Measurements from ENCODE around the gene C2.
"Not testable (repeated sequence)": the region's sequence is repeated elsewhere in the genome, so short reads cannot be mapped to it uniquely, and the experiment has no call there.

C2 gene

DNA sequence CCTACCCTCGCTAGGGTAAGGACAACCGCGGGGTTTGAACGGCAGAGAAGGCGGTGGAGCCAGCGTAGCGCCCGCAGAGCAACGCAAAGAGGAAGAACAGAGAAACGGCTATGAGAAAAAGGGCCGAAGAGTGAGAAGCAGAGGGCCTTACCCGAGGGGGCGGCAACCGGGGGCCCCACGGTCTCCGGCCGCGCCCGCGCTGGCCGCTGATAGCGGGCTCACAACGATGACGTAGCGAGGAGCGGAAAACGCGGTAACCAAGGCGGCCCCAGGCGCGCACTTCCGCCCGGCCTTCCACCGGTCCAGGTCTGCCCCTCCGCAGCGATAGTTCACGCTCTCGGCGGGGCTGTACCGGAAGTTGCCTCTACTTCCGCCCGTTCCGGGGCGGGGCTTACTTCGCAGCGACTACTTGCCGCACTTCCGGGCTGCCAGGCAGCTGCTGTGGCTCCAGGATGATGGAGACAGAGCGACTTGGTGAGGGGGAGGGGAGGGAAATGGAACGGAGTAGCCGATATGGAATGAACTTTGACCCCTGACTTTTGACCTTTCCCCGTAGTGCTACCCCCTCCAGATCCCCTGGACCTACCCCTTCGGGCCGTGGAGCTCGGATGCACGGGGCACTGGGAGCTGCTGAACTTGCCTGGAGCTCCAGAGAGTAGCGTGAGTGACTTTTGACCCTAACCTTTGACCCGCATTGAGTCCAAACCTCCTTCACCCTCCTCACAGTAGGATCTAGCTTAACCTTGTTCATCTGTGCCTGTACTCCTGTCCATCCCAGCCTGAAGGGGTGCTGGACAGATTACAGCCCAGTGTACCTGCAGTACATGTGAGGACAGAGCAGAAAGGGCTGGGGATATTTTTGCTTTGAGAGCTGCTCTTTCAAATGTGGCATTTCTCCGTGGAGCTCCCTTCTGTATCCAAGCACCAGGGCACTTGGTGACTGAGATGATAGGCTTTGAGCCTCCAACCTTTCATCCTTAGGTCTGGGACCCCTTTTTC lies 31.5 kb downstream of the C2 start, which contains the start of the genes NELFE and SKIC2:
Gene NELFE, minus strand, starts transcription at position 231 of the 999 bp plus-strand sequence. CDS start 525 bp downstream, outside the sequence.
Gene SKIC2, plus strand, starts transcription at position 435 of the 999 bp plus-strand sequence. Its CDS starts 18 bp downstream, at position 453.
- peak; percentile 98 for DNase-seq

DNA sequence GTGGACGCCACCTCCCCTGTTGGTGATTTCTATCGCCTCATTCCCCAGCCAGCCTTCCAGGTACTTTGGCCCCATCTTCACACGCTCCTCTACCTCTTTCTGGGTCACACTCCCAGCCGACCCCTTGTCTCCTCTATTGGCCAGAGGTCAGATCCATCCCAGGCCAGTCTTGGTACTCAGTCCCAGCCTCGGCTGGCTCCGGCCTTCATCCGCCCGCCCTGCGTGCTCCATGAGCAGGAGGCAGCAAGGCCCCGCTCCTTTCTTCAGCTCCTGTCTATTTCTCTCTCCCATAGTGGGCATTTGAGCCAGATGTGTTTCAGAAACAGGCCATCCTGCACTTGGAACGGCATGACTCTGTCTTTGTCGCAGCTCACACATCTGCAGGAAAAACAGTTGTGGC lies 34.1 kb downstream of the C2 start:
- no peak for DNase-seq

DNA sequence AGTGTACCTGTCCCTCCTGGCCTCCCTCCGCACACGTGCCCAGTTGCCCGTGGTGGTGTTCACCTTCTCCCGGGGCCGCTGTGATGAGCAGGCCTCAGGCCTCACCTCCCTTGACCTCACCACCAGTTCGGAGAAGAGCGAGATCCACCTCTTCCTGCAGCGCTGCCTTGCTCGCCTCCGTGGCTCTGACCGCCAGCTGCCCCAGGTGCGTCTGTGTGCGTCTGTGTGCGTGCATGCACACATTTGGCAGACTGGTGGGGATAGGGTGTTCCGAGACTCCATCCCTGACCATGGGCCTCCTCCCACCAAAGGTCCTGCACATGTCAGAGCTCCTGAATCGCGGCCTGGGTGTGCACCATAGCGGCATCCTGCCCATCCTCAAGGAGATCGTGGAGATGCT lies 36.4 kb downstream of the C2 start:
- no peak for DNase-seq

DNA sequence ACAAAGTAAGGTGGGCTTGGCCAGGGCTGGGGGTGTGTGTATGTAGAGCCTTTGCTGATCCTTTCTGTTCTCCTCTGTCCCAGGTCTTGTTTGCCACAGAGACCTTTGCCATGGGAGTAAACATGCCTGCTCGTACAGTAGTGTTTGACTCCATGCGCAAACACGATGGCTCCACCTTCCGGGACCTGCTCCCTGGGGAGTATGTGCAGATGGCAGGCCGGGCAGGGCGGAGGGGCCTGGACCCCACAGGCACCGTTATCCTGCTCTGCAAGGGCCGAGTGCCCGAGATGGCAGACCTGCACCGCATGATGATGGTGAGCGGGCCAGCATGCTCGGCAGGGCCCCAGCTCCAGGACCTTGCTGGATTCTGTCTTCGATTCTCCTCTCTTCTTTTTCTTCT lies 38.2 kb downstream of the C2 start:
- no peak for DNase-seq

DNA sequence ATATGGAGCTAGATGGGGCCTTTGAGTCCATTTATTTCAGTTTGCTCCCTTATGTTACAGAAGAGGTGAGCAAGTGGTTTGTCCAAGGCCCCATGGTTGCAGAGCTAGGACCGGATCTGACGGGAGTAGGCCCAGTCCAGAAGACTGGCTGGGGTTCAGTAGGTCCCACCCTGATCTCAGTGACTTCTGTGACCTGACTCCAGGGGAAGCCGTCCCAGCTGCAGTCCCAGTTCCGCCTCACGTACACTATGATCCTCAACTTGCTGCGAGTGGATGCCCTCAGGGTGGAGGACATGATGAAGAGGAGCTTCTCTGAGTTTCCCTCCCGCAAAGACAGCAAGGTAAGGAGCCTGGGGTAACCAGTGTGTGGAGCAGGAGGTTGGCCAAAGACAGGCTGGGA lies 39.0 kb downstream of the C2 start:
- DNase-seq: no peak

DNA sequence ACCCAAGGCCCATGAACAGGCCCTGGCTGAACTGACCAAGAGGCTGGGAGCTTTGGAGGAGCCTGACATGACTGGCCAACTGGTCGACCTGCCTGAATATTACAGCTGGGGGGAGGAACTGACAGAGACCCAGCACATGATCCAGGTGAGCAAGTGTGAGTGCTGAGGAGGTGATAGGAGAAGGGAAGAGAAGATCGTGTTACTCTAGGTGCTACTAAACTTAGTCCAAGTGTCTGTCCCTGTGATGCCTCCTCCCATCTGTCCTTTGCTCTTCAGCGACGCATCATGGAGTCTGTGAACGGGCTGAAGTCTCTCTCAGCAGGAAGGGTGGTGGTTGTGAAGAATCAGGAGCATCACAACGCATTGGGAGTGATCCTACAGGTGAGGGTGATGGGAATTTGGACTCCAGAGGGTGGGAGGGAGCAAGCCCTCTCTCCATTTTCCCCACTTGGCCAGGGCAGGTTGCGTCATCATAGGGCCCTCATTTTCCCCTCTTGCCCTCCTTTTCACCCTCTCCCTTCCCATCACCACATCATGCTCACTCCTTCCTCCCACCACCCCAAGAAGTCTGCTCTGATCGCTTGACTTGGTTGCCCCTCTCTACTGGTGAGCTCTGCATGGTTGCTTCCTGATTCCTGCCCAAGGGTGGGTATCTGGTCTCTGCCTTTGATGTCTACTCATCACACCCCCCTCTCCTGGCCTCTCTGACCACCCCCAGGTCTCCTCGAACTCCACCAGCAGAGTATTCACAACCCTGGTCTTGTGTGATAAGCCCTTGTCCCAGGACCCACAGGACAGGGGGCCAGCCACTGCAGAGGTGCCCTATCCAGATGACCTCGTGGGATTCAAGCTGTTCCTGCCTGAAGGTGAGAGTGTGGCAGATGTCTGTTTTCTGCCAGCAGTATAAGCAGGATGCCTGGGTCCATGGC lies 39.7 kb downstream of the C2 start:
- DNase-seq: no peak

DNA sequence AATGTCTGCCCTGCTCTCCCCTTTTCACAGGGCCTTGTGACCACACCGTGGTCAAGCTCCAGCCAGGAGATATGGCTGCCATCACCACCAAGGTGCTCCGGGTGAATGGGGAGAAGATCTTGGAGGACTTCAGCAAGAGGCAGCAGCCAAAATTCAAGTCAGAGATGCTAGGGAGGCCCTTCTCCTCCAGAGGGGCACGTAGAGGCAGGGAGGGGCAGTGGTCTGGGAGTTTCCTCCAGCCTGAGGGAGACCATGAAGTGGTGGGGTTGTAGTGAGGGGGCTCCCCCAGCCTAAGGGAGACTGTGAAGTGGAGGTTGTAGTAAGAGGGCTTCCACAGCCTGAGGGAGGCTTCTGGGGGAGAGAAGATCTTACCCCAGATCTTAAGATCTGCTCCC lies 40.4 kb downstream of the C2 start:
- no peak for DNase-seq

DNA sequence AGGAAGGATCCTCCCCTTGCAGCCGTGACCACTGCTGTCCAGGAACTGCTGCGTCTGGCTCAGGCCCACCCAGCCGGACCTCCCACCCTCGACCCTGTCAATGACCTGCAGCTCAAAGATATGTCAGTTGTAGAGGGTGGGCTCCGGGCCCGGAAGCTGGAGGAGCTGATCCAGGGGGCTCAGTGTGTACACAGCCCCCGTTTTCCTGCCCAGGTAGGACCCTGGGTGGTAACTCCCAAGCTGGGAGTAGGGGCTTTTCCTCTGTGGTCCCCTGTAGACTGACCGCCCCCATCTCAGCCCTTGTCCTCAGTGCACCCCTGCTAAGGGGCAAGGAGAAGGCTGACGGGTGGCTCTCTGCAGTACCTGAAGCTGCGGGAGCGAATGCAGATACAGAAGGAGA lies 40.8 kb downstream of the C2 start:
- DNase-seq: no peak

DNA sequence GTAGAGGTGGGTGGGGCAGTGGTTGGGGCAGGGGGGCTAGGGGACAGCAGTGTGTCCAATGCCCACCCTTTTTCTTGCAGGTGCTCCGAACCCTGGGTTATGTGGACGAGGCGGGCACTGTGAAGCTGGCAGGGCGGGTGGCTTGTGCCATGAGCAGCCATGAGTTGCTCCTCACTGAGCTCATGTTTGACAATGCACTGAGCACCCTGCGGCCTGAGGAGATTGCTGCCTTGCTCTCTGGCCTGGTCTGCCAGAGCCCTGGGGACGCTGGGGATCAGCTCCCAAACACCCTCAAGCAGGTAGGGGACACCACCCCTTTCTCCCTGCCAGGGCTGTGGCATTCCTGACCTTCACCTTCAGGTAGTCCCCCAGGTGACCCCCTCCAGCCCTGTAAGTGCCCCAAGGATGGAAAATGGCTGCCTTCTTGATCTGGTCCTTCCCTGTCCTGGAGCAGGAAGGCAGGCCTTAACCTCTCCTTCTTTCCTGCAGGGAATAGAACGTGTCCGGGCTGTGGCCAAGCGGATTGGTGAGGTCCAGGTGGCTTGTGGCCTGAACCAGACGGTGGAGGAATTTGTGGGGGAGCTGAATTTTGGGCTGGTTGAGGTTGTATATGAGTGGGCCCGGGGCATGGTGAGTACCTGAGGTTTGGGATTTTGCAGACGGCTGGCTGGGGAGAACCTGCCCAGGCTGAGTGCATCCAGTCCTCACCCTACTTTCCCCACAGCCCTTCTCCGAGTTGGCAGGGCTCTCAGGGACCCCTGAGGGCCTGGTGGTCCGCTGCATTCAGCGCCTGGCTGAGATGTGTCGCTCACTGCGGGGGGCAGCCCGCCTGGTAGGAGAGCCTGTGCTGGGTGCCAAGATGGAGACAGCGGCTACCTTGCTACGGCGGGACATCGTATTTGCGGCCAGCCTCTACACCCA lies 41.5 kb downstream of the C2 start:
- DNase-seq: no peak

DNA sequence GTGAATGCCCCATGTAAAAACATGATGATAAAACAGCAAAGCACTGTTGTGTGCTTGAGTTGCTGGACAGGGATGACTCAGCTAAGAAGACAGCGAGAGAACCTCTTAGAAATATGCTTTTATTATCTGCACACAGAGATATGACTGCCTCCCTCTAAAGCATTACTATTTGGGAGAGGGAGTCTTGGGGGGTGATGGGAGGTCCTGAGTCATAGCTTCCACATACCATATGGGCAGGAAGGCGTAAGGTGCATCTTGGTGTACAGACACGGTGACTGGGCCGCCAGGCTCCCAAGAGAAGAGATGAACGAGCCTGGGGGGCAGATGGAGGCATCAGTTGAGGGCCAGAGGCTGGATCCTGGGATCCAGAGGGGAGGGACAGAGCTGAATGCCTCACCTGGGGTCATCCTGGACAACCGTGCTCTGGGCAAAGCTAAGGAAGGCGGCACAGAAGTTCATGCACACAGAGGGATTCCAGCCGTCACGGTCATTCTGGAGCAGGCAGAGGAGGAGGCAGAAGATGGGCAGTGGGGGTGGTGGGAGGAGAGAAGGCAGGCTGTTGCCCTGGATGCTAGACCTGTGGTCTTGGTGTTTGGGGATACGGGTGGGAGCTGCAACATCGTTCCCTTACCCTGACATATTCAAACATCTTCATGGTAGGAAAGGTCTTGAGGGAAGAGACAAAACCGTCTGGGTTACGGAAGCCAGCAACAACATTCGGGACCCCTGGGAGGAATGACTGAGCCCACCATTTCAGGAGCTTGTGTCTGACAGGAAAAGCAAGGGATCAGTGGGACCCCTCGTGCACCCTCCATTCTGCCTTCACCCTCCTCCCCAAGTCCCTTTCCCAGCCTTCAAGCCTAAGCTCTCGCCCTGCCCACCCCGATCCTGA lies 42.4 kb downstream of the C2 start:
- DNase-seq: no peak

DNA sequence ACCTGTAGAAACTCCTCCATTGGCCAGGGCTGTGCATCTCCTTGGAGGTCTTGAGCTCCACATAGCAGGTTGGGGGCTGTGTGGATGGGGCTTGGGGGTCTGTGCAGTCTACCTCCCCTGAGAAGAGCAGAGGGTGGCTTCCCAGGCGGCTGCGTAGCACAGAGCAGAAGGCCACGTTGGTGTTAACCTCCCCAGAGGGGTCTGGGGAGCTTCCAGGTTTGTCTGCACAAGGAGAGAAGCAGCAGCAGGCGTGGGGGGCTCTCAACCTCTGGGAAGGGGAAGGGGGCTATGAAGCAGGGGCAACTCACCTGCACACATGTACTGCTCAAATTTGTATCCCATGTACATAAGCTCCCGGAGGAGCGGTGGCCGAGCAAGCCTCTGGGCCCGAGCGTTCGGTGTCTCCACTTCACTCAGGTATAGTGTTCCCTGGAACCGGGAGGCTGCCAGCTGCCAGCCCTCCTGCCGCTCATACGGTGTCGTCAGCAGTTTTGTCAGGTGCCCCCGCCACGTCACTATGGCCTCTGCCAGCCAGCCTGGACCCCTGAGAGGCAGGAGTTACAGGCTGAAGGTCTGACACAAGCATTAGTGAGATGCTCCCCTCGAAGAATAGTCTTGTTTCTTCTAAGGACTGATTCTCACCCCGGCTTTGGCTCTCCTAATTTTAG lies 43.2 kb downstream of the C2 start:
- peak; percentile 42 for DNase-seq

DNA sequence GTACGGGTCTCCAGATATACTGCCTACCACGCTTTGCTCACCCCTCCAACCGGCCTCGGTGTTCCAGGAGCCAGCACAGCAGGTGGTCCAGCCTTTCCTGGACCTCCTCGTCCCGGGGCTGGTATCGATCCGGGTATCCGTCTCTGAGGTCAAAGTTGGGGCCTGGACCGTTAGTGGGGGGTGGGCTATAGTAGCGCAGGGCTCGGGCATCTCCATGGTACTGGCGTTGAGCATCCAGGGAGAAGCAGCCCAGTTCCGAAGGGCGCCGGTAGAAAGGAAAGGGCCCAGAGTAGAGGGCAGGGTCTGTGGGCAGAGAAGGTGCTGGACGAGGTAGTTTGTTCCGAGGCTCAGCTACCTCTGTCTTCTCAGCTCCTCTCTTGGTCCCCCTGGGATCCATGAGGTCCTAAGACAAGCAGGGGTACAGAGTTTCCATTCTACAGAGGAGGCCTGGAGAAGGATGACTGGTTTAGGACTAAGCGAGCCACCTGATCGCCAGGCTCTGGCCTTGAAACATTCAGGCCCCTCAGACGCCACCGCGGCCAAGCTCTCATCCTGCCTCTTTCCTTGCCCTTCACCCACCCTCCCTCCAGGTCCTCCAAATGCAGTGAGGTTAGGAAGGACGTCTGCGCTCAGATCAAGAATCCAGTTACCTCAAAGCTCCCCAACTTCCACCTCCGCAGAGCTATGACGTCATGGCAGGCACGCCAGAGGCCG lies 43.9 kb downstream of the C2 start:
- DNase-seq: peak; percentile 34

DNA sequence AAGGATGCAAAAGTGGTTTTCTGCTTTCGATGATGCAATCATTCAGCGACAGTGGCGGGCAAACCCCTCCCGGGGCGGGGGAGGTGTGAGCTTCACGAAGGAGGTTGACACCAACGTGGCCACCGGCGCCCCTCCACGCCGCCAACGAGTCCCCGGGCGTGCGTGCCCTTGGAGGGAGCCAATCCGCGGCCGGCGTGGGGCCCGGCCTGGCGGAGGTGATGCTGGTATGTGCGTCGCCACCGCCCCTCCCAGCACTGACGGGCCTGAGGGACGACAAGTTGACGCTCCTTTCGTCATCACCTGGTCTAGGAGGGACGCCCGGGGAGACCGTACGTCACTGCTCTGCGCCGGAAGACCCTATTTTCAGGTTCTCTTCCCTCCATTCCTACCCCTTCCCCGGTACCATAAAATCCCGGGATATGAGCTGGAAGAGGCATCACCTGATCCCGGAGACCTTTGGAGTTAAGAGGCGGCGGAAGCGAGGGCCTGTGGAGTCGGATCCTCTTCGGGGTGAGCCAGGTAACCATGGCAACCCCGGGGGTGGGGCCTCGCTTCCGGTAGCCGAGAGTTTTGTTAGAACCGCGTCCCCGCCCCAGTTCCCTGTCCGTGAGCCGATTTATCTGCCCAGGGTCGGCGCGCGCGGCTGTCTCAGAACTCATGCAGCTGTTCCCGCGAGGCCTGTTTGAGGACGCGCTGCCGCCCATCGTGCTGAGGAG lies 44.6 kb downstream of the C2 start, which contains the start of gene DXO:
Gene DXO, minus strand, starts transcription at position 146 of the 716 bp plus-strand sequence. CDS start 463 bp downstream, outside the sequence.
- peak; percentile 98 for DNase-seq

DNA sequence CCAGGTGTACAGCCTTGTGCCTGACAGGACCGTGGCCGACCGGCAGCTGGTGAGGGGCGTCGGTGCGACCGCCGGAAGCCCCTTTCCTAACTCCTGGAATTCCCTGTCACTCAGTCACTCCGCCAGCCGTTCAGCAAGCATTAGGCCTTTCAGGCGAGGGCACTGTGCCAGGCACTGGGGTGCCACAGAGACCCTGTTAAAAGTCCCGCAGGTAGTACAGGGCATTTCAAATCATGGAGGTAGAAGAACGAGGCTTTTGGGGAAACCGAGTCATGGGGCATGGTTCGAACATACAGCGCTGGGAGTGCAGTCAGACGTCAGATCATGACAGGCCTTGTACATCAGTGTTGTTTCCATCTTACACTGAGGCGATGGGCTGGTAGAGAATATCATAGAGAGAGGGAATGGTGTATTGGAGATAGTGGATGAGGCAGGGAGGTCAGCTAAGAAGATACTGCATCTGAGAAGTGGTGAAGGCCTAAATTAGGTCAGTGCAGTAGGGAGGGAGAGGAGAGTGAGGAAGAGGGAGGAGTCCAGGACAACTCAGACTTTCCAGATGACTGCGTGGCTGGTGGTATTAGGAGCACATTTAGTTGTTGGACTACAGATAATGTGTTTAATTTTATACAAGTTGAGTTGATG lies 45.3 kb downstream of the C2 start:
- no peak for DNase-seq

DNA sequence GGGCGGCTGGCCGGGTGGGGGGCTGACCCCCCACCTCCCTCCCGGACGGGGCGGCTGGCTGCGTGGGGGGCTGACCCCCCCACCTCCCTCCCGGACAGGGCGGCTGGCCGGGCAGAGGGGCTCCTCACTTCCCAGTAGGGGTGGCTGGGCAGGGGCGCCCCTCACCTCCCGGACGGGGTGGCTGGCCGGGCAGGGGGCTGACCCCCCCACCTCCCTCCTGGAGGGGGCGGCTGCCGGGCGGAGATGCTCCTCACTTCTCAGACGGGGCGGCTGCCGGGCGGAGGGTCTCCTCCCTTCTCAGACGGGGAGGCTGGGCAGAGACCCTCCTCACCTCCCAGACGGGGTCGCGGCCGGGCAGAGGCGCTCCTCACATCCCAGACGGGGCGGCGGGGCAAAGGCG lies 48.5 kb downstream of the C2 start:
- not testable (repeated sequence) for DNase-seq

DNA sequence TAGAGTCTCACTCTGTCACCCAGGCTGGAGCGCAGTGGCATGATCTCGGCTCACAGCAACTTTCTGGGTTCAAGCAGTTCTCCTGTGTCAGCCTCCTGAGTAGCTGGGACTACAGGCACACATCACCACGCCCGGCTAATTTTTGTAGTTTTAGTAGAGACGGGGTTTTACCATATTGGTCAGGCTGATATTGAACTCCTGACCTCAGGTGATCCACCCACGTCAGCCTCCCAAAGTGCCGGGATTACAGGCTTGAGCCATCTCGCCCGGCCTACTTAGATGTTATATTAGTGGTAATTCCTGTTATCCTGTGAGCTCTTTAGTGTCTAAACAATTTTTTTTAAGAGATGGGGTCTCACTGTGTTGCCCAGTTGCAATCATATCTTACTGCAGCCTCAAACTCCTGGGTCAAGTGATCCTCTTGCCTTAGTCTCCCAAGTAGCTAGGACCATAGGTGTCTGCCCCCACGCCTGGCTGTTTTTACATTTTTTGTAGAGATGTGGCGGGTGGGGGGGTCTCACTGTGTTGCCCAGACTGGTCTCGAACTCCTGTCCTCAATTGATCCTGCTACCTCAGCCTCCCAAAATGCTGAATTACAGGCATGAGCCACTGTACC lies 50.4 kb downstream of the C2 start:
- DNase-seq: no peak

DNA sequence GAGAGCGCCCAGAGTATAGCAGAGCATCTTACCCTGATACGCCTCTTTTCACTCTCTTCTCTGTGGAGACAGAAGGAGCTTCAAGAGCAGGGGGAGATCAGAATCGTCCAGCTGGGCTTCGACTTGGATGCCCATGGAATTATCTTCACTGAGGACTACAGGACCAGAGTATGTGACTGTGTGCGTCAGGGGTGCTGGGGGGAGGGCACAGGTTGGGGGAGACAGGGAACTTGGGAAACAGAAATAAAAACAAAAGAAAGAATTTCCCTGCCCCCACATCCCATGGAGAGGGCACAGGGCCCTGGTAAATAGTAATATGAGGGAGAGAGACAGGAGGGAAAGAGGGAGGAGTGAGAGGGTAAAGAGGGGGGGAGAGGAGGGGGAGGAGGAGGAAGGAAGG lies 51.3 kb downstream of the C2 start:
- no peak for DNase-seq

All from COR-L47 (cell line).